SK-N-SH treated with all-trans-retinoic acid at 6 μM for 48 hours (cell line): ENCODE data around the gene SYDE2.

Experiments used
- ATAC-seq: fragments of 200-7000 bp; cut with Tn5 transposase; 3 replicates; pipeline ENCODE4 v1.9.1; 2020; ENCODE audit warnings: mild to moderate bottlenecking, moderate library complexity
- ARNTL ChIP-seq: fragments of 450-650 bp; formaldehyde crosslinking; IDR thresholded peaks from 2 replicates; pipeline ENCODE4 v1.5.0; 2020; ENCODE audit warnings: low read depth, mild to moderate bottlenecking, moderate library complexity, borderline replicate concordance
- BACH2 ChIP-seq: fragments of 250-450 bp; sonication (Bioruptor Pico); IDR thresholded peaks from 2 replicates; pipeline ENCODE4 v1.9.0; 2021; ENCODE audit warnings: mild to moderate bottlenecking, borderline replicate concordance
- CSDC2 ChIP-seq: fragments of 250-450 bp; sonication (Bioruptor Pico); IDR thresholded peaks from 2 replicates; pipeline ENCODE4 v1.5.0; 2020; ENCODE audit warnings: mild to moderate bottlenecking, moderate library complexity
- GLIS3 ChIP-seq: fragments of 250-450 bp; sonication (Bioruptor Pico); IDR thresholded peaks from 2 replicates; pipeline ENCODE4 v1.5.0; 2020; ENCODE audit warnings: mild to moderate bottlenecking, moderate library complexity
- ISL1 ChIP-seq: fragments of 250-450 bp; sonication (Bioruptor Pico); IDR thresholded peaks from 2 replicates; pipeline ENCODE4 v2.1.2; 2022; ENCODE audit warnings: mild to moderate bottlenecking, moderate library complexity
- OSR1 ChIP-seq: fragments of 250-450 bp; sonication (Bioruptor Pico); IDR thresholded peaks from 2 replicates; pipeline ENCODE4 v1.8.0; 2022; ENCODE audit warnings: moderate library complexity, mild to moderate bottlenecking, inconsistent platforms
- PPARA ChIP-seq: fragments of 250-450 bp; sonication (Bioruptor Pico); IDR thresholded peaks from 2 replicates; pipeline ENCODE4 v1.5.0; 2020; ENCODE audit warnings: mild to moderate bottlenecking, borderline replicate concordance
- RARB ChIP-seq: fragments of 250-450 bp; sonication (Bioruptor Pico); IDR thresholded peaks from 2 replicates; pipeline ENCODE4 v1.8.0; 2021; ENCODE audit warnings: mild to moderate bottlenecking, moderate library complexity
- SNAI2 ChIP-seq: fragments of 250-450 bp; sonication (Bioruptor Pico); IDR thresholded peaks from 2 replicates; pipeline ENCODE4 v1.5.0; 2020; ENCODE audit warnings: mild to moderate bottlenecking, moderate library complexity
- TCF4 ChIP-seq: fragments of 250-450 bp; sonication (Bioruptor Pico); IDR thresholded peaks from 2 replicates; pipeline ENCODE4 v1.8.0; 2021; ENCODE audit warnings: mild to moderate bottlenecking, moderate library complexity, borderline replicate concordance
- TOX ChIP-seq: fragments of 250-450 bp; sonication (Bioruptor Pico); IDR thresholded peaks from 2 replicates; pipeline ENCODE4 v1.8.0; 2021; ENCODE audit warnings: mild to moderate bottlenecking, moderate library complexity, borderline replicate concordance
- ZC3H10 ChIP-seq: fragments of 250-450 bp; sonication (Bioruptor Pico); IDR thresholded peaks from 2 replicates; pipeline ENCODE4 v1.5.1; 2021; ENCODE audit warnings: mild to moderate bottlenecking, moderate library complexity
- ZFP3 ChIP-seq: fragments of 250-450 bp; sonication (Bioruptor Pico); IDR thresholded peaks from 2 replicates; pipeline ENCODE4 v1.5.0; 2020; ENCODE audit warnings: mild to moderate bottlenecking, moderate library complexity
- ZFP30 ChIP-seq: fragments of 450-650 bp; formaldehyde crosslinking; IDR thresholded peaks from 2 replicates; pipeline ENCODE4 v1.5.0; 2022; ENCODE audit warnings: mild to moderate bottlenecking, moderate library complexity
- ZNF565 ChIP-seq: fragments of 450-650 bp; formaldehyde crosslinking; conservative IDR thresholded peaks from 2 replicates; pipeline ENCODE4 v1.5.0; 2020; ENCODE audit warnings: low read depth, mild to moderate bottlenecking, moderate library complexity
- ZNF70 ChIP-seq: fragments of 450-650 bp; formaldehyde crosslinking; IDR thresholded peaks from 2 replicates; pipeline ENCODE4 v1.5.0; 2020; ENCODE audit warnings: mild to moderate bottlenecking, moderate library complexity
- ZNF8 ChIP-seq: fragments of 450-650 bp; formaldehyde crosslinking; IDR thresholded peaks from 2 replicates; pipeline ENCODE4 v1.5.0; 2020; ENCODE audit warnings: mild to moderate bottlenecking, moderate library complexity
- TF ChIP-seq, protein P1 (sequence below): fragments of 250-450 bp; sonication (Bioruptor Pico); IDR thresholded peaks from 2 replicates; pipeline ENCODE4 v1.5.1; 2020; ENCODE audit warnings: low read depth, mild to moderate bottlenecking, moderate library complexity
- TF ChIP-seq, protein P2 (sequence below): fragments of 250-450 bp; sonication (Bioruptor Pico); IDR thresholded peaks from 2 replicates; pipeline ENCODE4 v1.8.0; 2020; ENCODE audit warnings: mild to moderate bottlenecking, moderate library complexity, borderline replicate concordance
- TF ChIP-seq, protein P3 (sequence below): fragments of 250-450 bp; sonication (Bioruptor Pico); IDR thresholded peaks from 2 replicates; pipeline ENCODE4 v1.8.0; 2021; ENCODE audit warnings: low read depth, mild to moderate bottlenecking, moderate library complexity, borderline replicate concordance
- TF ChIP-seq, protein P4 (sequence below): fragments of 250-450 bp; sonication (Bioruptor Pico); IDR thresholded peaks from 2 replicates; pipeline ENCODE4 v1.5.1; 2021; ENCODE audit warnings: mild to moderate bottlenecking, moderate library complexity

Gene SYDE2

DNA sequence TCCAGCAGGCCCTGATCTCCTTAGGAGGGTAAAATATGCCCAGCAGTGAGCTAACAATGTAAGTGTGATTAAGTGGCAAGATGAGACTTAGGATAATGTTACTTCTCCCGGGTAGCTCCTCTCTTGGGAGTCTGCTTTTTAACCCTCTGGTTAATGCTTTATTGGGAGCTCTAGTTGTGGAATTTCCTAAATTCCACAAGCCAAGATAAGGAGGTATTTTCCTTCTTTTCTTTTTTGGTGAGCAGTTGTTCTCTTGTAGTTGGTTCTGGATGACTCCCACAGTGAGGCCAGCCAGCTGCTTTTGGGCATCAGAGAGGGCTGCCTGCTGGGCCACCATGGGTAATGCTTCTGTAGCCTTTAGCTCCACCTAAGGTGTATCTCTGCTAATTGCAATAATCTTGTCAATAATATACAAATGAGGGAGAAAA lies 39.4 kb upstream of the SYDE2 start:
- ATAC-seq, result 0 out of 3 replicates have a peak, but pooled peaks have one; percentile 29
- no peak for TF ChIP-seq ZC3H10
- TF ChIP-seq TOX (CRISPR knock-in tag), result no peak
- TF ChIP-seq ARNTL (CRISPR knock-in tag), result no peak

DNA sequence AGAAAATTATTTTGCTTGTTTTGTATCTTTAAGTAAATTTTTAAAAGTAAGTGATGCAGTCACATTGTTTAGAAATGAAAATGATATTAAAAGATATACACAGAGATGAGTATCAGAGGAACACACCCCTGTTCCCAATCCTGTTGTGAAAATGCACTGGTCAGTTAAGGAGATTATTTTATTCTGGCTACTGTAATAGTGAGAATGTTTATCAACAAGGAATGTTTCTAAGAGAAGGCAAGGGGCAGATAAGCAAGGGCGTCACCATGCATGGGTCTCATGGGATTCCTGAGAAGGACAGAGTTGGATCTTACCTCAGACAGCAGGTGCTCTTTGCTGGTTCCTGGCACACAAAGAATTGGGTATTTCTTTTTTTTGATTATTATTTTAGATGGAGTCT lies 36.8 kb upstream of the SYDE2 start:
- TF ChIP-seq, protein P1, sequence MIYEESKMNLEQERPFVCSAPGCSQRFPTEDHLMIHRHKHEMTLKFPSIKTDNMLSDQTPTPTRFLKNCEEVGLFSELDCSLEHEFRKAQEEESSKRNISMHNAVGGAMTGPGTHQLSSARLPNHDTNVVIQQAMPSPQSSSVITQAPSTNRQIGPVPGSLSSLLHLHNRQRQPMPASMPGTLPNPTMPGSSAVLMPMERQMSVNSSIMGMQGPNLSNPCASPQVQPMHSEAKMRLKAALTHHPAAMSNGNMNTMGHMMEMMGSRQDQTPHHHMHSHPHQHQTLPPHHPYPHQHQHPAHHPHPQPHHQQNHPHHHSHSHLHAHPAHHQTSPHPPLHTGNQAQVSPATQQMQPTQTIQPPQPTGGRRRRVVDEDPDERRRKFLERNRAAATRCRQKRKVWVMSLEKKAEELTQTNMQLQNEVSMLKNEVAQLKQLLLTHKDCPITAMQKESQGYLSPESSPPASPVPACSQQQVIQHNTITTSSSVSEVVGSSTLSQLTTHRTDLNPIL (CRISPR knock-in tag), result no peak
- TF ChIP-seq ISL1 (CRISPR knock-in tag) (no peak), BACH2 (CRISPR knock-in tag) (no peak), TCF4 (CRISPR knock-in tag) (no peak), PPARA (CRISPR knock-in tag) (no peak), ARNTL (CRISPR knock-in tag) (no peak), OSR1 (CRISPR knock-in tag) (no peak), ZFP3 (CRISPR knock-in tag) (no peak), ZNF70 (CRISPR knock-in tag) (no peak), TOX (CRISPR knock-in tag) (no peak), ZFP30 (CRISPR knock-in tag) (no peak), ZNF8 (CRISPR knock-in tag) (no peak), RARB (CRISPR knock-in tag) (no peak), ZC3H10 (no peak), GLIS3 (CRISPR knock-in tag) (no peak)
- TF ChIP-seq, protein P2, sequence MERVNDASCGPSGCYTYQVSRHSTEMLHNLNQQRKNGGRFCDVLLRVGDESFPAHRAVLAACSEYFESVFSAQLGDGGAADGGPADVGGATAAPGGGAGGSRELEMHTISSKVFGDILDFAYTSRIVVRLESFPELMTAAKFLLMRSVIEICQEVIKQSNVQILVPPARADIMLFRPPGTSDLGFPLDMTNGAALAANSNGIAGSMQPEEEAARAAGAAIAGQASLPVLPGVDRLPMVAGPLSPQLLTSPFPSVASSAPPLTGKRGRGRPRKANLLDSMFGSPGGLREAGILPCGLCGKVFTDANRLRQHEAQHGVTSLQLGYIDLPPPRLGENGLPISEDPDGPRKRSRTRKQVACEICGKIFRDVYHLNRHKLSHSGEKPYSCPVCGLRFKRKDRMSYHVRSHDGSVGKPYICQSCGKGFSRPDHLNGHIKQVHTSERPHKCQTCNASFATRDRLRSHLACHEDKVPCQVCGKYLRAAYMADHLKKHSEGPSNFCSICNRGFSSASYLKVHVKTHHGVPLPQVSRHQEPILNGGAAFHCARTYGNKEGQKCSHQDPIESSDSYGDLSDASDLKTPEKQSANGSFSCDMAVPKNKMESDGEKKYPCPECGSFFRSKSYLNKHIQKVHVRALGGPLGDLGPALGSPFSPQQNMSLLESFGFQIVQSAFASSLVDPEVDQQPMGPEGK (CRISPR knock-in tag), result no peak
- ATAC-seq, result no peak

DNA sequence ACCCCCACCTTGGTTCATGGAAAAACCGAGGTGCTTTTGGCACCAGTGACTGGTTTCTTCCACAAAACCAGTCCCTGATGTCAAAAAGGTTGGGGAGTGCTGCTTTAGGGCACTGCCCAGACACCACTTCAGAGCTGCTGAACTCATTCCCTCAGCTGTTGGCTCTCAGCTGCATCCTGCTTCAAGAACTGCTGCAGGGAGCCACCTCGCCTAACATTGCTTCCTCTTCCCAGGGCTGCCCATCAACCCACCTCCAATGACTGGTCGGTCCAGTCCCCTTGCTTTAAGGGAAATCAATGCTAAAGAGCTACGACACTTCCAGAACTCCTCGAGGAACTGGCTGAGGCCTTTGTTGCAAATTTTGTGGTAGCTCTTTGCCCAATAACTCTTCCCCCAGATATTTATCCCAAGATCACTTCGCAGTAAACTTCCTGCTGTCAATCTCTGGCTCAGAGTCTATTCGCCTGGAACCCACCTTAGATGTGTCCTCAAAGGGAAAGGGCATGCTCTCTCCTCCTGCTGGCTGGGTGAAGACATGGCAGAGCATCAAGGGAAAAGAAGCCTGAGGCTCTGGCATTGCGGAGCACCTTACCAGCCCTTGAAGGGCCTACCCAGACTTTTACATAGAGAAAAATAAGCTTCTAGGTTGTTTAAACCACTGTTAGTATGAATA lies 29.6 kb upstream of the SYDE2 start:
- peak; percentile 43; the same call in 1 of the 3 replicates for ATAC-seq
- TF ChIP-seq ZFP30 (CRISPR knock-in tag) (no peak), TOX (CRISPR knock-in tag) (no peak), CSDC2 (no peak), TCF4 (CRISPR knock-in tag) (no peak), ZNF565 (CRISPR knock-in tag) (no peak), ZC3H10 (no peak), ARNTL (CRISPR knock-in tag) (no peak), ZFP3 (CRISPR knock-in tag) (no peak), SNAI2 (CRISPR knock-in tag) (no peak)
- TF ChIP-seq, protein P1 (CRISPR knock-in tag), result no peak
- TF ChIP-seq, protein P3, sequence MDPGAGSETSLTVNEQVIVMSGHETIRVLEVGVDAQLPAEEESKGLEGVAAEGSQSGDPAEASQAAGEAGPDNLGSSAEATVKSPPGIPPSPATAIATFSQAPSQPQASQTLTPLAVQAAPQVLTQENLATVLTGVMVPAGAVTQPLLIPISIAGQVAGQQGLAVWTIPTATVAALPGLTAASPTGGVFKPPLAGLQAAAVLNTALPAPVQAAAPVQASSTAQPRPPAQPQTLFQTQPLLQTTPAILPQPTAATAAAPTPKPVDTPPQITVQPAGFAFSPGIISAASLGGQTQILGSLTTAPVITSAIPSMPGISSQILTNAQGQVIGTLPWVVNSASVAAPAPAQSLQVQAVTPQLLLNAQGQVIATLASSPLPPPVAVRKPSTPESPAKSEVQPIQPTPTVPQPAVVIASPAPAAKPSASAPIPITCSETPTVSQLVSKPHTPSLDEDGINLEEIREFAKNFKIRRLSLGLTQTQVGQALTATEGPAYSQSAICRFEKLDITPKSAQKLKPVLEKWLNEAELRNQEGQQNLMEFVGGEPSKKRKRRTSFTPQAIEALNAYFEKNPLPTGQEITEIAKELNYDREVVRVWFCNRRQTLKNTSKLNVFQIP (CRISPR knock-in tag), result no peak
- TF ChIP-seq, protein P2 (CRISPR knock-in tag), result no peak
- TF ChIP-seq, protein P4, sequence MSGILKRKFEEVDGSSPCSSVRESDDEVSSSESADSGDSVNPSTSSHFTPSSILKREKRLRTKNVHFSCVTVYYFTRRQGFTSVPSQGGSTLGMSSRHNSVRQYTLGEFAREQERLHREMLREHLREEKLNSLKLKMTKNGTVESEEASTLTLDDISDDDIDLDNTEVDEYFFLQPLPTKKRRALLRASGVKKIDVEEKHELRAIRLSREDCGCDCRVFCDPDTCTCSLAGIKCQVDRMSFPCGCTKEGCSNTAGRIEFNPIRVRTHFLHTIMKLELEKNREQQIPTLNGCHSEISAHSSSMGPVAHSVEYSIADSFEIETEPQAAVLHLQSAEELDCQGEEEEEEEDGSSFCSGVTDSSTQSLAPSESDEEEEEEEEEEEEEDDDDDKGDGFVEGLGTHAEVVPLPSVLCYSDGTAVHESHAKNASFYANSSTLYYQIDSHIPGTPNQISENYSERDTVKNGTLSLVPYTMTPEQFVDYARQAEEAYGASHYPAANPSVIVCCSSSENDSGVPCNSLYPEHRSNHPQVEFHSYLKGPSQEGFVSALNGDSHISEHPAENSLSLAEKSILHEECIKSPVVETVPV (CRISPR knock-in tag), result no peak
